HG03521 (cell line): ENCODE measurements around the gene PPP1R7.

Experiments
- ATAC-seq: cut with Tn5 transposase; IDR thresholded peaks from one replicate; pipeline ENCODE4 v1.9.1; 2021; ENCODE audit warnings: mild to moderate bottlenecking, moderate library complexity; ENCODE audit not compliant: unreplicated experiment

Gene PPP1R7

DNA sequence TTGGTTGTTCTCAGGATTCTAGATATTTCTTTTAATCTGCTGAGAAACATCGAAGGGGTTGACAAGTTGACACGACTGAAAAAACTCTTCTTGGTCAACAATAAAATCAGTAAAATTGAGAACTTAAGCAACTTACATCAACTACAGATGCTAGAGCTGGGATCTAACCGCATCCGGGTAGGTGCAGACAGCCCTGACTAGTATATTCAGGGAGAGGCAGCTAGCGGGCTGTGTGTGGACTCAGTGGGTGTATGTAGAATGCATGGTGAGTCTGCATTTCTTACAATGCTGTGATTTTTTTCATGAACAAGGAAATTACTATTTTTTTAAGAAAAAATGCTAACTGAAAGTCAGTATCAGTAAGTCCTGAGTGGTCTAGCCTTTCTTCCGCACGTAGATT is 10.1 kb downstream of the PPP1R7 start:
- no peak for ATAC-seq

DNA sequence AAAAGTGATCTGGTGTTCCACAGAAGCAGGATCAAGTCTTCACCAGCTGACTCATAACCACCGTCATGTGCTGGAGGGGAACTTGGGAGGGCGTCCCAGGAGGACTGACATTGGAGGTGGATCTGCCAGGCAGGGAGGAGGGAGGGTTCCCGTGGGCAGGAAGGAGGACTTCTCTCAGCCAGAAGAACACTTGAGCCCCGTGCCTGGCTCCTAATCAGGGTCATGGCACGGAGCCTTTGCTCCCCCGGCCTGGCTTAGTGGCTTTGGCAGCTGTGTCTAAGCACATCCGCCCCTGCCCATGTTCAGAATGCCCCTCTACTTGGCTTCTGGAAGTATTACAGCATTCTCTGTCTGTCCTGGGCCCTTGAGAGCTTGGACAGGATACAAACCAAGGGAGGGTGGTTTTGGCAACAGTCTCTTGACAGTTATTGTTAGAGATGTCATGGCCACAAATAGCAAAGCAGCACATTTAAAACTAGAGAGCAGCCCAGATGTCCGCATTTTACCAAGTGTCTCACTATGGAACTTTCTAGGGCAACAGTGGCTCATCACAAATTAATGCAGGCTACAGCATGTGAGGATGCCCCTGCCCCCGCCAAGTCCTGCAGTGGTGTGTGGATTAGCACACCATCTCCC is 11.5 kb downstream of the PPP1R7 start:
- ATAC-seq, result no peak

DNA sequence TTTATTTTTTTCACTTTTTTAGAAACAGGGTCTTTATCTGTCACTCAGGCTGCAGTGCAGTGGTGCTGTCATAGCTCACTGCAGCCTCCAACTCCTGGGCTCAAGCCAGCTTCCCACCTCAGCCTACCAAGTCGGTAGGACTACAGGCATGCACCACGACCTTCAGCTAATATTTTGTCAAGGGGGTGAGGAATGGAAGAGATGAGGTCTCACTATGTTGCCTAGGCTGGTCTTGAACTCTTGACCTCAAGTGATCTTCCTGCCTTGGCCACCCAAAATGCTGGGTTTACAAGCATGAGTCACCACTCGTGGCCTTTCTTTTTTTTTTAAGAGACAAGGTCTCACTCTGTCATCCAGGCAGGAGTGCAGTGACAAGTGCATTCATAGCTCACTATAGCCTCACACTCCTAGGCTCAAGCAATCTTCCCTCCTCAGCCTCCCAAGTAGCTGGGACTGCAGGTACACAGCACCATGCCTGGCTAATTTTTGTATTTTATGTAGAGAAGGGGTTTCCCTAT is 13.4 kb downstream of the PPP1R7 start:
- no peak for ATAC-seq

DNA sequence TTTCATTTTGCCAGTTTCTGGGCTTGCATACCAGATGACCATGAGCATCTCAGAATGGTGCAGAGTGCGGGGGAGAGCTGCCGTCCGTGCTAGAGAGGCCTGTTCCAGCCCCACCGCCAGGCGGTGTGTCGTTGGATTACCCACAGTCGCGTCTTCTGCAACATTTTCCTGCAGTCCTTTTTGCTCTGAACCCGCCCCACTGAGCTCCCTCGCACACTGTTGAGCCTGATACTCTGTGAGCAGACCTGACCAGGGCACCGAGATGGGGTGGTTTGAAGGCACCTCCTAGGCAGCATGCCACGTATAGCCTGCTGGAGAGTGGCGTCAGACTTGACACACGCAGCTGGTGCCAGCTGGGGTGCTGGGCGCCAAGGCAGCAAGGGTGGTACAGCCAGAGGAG is 18.1 kb downstream of the PPP1R7 start:
- ATAC-seq, result no peak

DNA sequence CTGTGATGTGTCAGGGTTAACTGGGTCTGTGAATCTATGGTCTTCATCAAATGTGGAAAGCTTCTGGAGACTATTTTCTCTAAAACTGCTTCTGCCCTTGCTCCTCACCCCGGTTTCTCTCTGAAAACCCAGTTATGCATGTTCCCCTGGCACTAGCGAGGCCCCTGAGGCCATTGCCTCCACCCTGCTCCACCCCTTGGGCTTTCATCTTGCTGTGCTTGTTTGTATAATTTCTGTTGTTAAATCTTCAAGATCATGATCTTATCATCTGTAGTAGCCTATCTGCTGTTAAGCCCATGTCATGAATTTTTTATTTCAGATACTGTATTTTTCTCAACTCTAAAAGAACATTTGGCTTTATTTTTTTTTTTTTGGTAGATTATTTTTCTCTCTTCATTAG is 23.3 kb downstream of the PPP1R7 start:
- ATAC-seq, result no peak

DNA sequence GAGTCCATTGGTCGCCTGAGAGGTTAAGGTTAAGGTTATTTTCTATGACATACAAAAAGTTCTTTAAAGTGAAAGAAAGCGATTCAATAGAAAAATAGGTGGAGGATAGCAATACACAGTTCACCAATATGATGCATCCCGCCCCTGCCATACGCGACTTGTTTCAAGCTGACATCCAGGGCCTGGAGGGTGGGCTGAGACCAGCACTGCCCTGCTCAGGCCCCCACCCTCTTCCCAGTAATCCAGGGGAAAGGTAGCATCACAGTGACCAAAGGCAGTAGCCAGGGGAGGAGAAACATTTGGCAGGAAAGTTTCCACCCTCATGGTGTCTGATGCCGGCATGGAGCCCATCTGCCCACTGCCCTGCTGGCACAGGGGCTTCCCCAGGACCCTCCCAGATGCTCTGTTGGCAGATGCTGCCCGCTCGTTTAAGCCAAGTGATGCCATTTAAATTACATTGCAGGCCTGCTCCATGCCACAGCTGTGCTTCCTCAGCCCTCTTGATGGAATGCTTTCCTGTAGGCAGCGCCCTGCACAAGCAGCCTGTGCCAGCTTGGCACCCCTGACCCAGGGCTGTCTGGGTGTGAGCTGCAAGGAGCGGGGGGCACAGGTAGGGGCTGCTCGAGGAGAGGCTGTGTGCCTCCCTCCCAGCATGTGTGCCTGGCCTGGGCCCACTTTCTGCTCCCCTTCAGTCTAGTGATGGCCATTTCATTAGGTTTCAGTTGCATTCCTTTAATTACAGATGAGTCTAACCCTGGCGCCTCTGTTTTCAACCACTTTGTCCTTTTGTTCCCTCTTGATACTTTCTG is 27.5 kb downstream of the PPP1R7 start:
- no peak for ATAC-seq

DNA sequence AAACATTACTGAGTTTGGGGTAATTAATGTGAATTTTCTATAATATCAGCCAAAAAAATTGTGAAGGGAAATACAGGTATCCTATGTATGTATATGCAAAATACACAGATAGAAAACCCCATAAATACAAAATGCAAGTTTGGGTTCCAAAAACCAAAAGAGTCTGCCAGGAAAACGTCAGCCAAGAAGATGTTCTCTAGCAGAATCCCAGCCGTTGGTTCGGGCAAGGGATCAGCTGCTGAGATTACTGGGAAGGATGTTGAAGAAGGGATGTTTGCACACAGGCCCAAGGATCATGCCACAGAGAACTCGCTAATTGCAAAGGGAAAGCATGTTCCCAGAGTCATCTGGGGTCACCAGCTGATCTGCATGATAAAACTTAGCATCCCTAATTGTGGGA is 28.7 kb downstream of the PPP1R7 start:
- no peak for ATAC-seq

DNA sequence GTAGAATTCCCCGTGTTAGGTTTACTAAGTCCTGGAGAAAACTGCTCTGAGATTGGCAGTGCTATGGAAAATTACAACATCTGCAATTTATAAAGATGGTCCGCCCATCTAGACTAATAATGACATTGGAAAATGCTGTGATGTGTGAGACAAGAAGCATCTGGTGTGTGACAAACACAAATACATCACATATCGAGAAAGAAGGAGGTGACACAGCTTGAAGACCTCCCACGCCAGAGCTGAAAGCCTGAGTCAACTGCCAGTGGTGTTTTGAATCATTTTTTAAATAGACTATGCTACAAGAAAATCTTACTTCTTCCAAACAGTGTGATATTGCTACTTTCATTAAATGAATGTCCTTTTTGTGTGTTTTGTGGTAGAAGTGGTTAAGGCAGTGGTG is 29.6 kb downstream of the PPP1R7 start:
- ATAC-seq, result no peak

DNA sequence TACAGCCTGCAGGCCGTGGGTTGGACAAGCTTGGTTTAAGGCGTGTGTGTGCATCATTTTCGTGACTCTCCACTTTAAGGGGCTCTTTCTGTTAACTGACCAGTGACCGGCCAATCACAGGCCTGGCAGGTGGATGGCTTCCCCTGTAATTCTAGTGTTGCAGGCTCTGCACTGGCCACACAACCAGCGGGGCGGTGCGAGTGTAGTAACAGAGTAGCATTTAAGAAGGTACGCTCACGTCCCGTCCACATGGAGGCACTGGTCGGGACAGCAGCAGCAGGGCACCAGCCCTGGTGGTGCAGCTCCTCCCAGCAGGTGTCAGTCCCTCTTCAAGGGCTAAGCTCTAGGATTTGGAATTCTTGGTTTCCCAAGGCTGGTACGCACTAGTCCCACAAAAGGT is 30.2 kb downstream of the PPP1R7 start:
- no peak for ATAC-seq

DNA sequence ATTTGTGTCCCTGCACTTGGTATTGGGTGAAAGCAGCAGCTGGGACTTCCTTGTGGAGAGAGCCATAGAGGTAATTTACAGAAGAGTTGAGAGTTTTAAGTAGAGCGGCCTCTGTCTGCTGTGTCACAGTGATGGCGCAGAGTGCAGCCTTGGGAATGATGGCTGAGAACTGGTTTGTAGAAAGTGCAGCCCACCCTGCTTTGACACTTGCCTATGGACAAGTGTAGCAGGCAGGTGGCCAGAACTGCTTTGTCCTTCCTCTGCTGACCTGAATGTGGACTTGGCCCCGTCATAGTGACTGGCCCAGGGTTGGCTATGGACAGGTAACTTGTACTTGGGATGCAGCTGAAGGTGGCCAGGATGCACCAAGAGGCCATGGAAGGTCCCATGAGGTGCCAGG is 31.9 kb downstream of the PPP1R7 start:
- no peak for ATAC-seq

DNA sequence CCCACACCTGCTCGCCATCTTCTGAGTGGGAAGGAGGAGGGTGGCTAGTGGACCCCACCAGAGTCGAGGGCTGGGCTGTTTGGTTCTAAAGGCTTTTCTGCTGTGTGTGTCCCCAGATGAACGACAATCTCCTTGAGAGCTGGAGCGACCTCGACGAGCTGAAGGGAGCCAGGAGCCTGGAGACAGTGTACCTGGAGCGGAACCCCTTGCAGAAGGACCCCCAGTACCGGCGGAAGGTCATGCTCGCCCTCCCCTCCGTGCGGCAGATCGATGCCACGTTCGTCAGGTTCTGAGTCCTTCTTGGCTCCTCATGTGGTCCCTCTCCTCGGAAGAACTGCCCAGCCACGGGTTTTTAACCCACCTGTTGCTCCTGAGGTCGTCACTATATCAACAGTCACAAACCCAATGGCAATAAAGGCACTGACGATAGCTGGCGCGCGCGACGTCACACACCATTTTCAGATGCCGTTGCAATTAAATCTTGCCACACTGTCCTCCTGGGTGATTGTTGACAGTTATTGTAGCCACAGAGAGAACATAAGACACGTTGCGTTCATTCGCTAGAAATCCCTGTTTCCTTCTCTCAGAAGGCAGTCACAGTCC is 32.4 kb downstream of the PPP1R7 start:
- no peak for ATAC-seq

DNA sequence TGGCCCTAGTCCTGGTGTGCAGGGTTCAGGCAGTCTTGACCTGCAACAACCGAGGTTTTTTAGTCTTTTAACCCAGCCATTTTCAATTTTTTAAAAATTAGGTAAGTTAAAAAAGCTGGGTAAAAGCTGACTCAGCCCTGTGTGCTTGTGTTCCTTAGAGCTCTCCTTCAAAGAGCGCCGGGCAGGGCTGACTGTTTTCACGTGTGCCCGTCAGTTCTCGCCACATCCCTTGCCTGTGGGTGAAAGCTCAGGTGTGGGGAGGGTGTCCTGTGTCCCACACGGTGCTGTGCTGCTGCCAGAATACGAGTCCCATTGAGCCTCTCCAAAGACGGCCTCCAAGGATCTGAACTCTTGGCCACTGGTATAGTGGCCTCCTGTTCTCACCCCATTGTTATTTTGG is 33.0 kb downstream of the PPP1R7 start:
- ATAC-seq, result no peak

DNA sequence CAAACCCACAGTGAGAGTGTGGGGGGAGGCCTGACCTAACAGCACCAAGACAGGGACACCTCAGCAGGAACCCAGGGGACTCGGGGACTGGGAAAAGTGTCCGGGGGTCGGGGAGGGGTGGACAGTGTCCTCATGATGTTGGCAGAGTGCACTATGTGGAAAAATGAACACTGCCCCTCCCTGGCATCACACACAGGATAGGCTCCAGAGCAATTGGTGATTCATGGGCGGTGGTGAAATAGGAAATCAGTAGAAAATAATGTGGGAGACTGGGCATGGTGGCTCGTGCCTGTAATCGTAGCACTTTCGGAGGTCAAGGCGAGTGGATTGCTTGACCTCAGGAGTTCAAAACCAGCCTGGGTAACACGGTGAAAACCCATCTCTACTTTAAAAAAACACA is 34.6 kb downstream of the PPP1R7 start:
- ATAC-seq, result no peak

DNA sequence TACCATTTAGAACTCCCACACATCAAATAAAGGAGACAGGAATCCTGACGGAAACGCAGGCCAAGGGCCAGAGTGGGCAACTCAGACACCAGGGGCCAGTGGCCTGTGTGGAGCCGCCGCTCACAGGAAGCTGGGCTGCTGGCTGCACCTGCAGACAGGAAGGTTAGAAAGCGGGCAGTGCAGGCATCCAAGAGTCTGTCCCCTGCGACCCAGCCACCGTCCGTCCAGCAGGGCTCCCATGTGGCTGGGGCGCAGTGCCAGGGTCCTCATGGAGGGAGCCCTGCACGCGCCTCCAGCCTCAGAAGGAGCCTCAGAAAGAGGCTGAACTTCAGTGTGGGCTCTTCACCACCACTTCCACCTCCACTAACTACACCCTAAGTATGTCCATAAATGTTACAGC is 35.7 kb downstream of the PPP1R7 start:
- no peak for ATAC-seq

DNA sequence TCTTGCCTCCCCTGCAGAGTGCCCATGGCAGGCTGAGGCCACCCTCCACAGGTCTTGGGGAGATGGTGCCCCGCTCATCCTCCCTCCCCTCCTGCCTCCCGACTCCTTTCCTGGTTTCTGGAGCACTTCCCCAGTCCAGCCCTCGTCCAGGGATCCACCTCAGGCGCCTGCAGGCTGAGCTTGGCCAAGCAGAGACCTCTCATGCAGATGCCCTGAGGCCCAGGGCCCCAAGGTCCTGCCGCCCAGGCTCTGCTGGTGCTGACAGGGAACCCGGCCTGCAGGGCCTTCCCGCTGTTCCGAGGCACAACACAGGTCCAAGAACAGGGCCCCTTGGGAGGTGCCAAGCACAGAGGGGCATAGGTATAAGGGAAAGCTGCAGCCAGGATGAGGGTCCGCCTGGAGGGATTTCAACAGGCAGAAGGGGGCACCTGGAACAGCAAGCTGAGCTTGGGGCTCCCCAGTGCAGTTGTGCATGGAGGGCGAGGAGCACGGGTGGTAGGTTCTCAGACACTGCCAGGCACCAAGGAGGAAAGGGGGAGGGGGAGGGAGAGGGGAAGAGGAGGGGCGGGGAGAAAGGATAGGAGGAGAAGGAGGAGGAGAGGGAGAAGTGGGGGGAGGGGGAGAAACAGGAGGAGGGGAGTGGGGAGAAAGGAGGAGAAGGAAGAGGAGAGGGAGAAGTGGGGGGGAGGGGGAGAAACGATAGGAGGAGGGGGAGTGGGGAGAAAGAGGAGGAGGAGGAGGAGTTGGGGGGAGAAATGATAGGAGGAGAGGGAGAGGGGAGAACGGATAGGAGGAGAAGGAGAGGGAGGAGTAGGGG is 37.0 kb downstream of the PPP1R7 start:
- no peak for ATAC-seq

DNA sequence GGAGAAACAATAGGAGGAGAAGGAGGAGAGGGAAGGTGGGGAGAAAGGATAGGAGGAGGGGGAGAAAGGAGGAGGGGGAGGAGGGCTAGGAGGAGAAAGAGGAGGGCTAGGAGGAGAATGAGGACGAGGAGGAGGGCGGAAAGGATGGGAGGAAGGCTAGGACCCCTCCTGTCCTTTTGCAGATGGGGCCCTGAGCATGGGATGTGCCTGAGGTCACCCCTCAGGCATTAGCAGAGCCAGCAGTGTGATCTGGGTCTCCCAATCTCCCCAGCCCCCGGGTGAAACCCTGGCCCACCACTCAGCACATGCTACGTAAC is 37.6 kb downstream of the PPP1R7 start:
- ATAC-seq, result no peak

DNA sequence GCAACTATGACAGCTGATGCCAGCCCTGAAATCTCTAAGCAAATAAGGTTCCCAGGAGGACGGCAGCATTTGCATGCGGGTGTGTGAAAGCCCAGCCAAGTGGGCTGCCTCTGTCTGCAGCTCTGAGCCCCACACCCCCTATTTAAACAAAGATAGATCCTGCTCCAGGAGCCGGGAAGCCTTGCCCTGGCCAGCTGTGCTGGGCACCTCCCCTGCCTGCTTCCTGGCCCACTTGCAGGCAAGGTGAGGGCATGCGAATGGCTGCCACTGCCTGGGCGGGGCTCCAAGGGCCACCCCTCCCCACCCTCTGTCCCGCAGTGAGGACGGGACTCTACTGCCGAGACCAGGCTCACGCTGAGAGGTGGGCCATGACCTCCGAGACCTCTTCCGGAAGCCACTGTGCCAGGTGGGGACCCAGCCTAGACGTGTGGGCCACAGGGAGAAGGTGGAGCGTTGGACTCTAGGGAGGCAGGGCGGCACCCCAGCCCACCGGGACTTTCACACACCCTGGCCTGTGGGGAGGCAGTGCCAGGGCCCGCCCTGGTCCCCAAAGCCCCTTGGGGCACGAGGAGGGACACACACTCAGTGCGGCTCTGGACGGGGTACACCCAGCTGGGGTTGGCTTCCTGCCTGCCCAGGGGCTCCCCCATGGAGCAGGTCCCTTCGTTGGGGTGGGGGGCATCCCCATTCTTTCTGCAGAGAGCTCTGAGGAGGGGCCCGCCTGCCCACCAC is 38.3 kb downstream of the PPP1R7 start, which contains the start of gene ANO7:
TSS of gene ANO7 (plus strand) at position 317 of the 732 bp plus-strand sequence. CDS start 1,387 bp downstream, outside the sequence.
- ATAC-seq, result no peak

DNA sequence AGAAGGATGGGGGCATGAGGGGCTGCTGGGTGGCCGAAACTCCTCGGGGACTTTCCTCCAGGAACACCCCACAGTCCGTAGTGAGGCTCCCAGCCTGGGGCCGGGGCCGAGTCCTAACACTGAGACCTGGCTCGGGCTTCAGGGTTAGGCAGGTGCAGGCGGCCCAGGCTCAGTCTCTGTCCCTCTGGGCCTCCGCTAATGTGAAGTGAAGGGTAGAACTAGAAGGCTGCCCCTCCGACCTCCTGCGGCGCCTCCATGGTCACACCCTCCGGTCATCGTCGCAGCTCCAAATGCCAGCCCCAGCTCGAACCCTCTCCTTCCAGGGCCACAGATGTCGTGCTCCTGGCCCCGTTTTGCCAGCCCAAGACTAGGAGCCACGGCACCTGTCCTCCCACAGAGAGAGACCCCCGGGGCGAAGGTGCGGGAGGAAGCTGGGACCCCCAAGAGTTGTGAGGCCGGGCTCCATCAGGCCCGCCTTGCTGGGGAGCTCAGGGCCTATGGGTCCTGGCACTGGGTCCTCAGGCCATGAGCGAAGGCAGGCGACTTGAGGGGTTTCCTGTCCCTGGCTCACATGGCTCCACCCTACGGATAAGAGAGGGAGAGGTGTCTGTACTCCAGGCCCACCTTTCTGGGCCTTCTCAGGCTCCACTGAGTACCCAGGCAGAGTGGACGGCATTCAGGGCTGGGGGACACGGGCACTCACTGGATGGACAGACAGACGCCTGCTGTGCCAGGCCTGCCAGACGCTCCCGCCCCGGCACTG is 39.0 kb downstream of the PPP1R7 start:
- no peak for ATAC-seq

DNA sequence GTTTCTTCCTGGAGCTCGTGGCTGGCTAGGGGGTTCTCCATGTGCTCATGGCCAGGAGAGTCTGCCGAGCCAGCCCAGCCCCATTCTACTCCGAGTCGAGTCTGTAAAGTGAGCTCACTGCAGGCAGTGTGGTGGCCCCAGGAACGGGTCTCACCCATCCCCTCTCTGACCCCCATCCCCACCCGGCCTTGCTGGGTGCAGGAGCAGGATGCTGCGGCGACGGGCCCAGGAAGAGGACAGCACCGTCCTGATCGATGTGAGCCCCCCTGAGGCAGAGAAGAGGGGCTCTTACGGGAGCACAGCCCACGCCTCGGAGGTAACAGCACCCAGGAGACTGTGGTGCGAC is 39.6 kb downstream of the PPP1R7 start:
- no peak for ATAC-seq
